ENCODE results near the gene SPI1.

DNA sequence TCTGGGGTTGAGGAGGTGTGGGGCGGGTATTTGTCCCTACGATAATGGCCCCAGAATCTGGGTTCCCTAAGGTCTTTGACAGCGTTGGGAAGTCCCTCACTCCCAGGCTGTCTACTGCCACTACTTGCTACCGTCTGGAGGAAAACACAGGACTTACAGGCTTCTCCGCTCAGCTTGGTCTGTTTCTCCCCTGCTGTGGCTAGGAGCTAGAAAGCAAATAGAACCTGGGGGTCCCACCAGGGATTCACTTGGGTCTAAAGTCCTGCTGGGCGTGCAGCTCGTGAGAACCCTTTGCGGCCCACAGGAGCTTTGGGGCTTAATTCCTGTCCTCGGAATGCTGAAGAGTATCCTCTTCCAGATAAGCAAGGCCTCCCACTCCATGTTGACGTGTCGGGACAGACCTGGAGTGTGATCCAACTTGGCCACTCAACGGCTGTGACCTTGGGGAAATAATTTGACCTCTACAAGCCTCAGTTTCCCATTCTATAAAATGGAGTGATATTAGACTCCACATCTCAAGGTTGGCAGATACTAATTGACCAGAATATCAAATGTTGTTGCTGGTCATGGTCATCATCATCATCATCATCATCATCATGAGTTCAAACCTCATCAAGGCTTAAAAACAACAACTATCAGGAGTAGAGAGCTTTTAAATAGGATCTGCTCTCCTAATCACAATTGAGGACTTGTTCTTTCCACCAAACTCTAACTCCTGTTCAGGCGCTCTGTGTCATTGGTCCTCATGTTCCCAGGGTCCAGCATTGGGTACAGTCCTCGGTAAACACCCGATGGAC lies 24.2 kb downstream of the SPI1 start:
- TF ChIP-seq CTCF (IDR thresholded peaks at IDR 0.05; ENCODE audit: low read depth, low read length, poor library complexity, severe bottlenecking): no peak
- TF ChIP-seq EZH2phosphoT487 (IDR thresholded peaks at IDR 0.05; ENCODE audit: borderline replicate concordance, low read length): no peak

All from DOHH2 (cell line).